SU-DHL-6 (cell line): ENCODE results near the gene CDC25C.

ENCODE experiments used
- H2AFZ ChIP-seq: fragments of 200-600 bp; sonication (generic); 2 replicates; pipeline ENCODE4 v1.6.1; 2014; ENCODE audit warnings: low read depth, mild to moderate bottlenecking, moderate library complexity, mixed read lengths, antibody characterized with exemption, low read length; ENCODE audit not compliant: severe bottlenecking
- H3F3A ChIP-seq: fragments of 200-600 bp; shearing (Covaris generic); 2 replicates; pipeline ENCODE4 v1.6.0; 2016; ENCODE audit warnings: antibody characterized with exemption, mild to moderate bottlenecking; ENCODE audit not compliant: insufficient read depth
- H3K27ac ChIP-seq: fragments of 200-600 bp; sonication (generic); 2 replicates; pipeline ENCODE4 v1.5.1; 2016; ENCODE audit warnings: low read depth, mild to moderate bottlenecking, low read length, moderate library complexity, mixed read lengths
- H3K27me3 ChIP-seq: fragments of 200-600 bp; sonication (generic), shearing (Covaris generic); 2 replicates; pipeline ENCODE4 v1.6.0; 2014; ENCODE audit warnings: mild to moderate bottlenecking, low read length
- H3K36me3 ChIP-seq: fragments of 200-600 bp; sonication (generic); 2 replicates; pipeline ENCODE4 v1.6.1; 2014; ENCODE audit warnings: mild to moderate bottlenecking, low read length, mixed read lengths
- H3K4me2 ChIP-seq: fragments of 300-600, 200-600 bp; shearing (Covaris generic), sonication (generic); 2 replicates; pipeline ENCODE4 v1.6.0; 2014; ENCODE audit warnings: low read length, low read depth, mild to moderate bottlenecking; ENCODE audit not compliant: poor library complexity, severe bottlenecking
- H3K4me3 ChIP-seq: fragments of 200-600 bp; sonication (generic); 2 replicates; pipeline ENCODE4 v1.5.1; 2014; ENCODE audit warnings: antibody characterized with exemption, low read length, mild to moderate bottlenecking, mixed read lengths; ENCODE audit not compliant: insufficient read depth, poor library complexity, severe bottlenecking
- H3K79me2 ChIP-seq: fragments of 200-600 bp; sonication (generic); 2 replicates; pipeline ENCODE4 v1.6.1; 2014; ENCODE audit warnings: mild to moderate bottlenecking, low read length, moderate library complexity; ENCODE audit not compliant: insufficient read depth
- H3K9ac ChIP-seq: fragments of 200-600 bp; sonication (generic); 2 replicates; pipeline ENCODE4 v1.7.0; 2014; ENCODE audit warnings: mild to moderate bottlenecking, low read length
- H3K9me2 ChIP-seq: fragments of 200-600 bp; sonication (generic); replicated peaks from 2 replicates; pipeline ENCODE4 v1.6.1; 2014; ENCODE audit warnings: low read length; ENCODE audit not compliant: insufficient read depth
- H3K9me3 ChIP-seq: fragments of 200-600 bp; sonication (generic); 2 replicates; pipeline ENCODE4 v1.6.1; 2014; ENCODE audit warnings: low read length, mixed read lengths; ENCODE audit not compliant: insufficient read depth
- H4K20me1 ChIP-seq: fragments of 200-600 bp; sonication (generic); 2 replicates; pipeline ENCODE4 v1.6.1; 2014; ENCODE audit warnings: low read depth, mild to moderate bottlenecking, antibody characterized with exemption, low read length, moderate library complexity, mixed read lengths
- EZH2phosphoT487 ChIP-seq: fragments of 200-600 bp; sonication (generic), shearing (Covaris generic); conservative IDR thresholded peaks from 2 replicates; pipeline ENCODE4 v1.6.1; 2018; ENCODE audit warnings: mild to moderate bottlenecking, antibody characterized with exemption, low read length, moderate library complexity, mixed read lengths
- TF ChIP-seq, protein P1 (sequence below): fragments of 200-600 bp; sonication (generic); IDR thresholded peaks from one replicate; pipeline ENCODE4 v1.5.1; 2017; ENCODE audit warnings: antibody characterized with exemption, mild to moderate bottlenecking, low read length, moderate library complexity; ENCODE audit not compliant: insufficient read depth, poor library complexity, severe bottlenecking

The CDC25C gene

DNA sequence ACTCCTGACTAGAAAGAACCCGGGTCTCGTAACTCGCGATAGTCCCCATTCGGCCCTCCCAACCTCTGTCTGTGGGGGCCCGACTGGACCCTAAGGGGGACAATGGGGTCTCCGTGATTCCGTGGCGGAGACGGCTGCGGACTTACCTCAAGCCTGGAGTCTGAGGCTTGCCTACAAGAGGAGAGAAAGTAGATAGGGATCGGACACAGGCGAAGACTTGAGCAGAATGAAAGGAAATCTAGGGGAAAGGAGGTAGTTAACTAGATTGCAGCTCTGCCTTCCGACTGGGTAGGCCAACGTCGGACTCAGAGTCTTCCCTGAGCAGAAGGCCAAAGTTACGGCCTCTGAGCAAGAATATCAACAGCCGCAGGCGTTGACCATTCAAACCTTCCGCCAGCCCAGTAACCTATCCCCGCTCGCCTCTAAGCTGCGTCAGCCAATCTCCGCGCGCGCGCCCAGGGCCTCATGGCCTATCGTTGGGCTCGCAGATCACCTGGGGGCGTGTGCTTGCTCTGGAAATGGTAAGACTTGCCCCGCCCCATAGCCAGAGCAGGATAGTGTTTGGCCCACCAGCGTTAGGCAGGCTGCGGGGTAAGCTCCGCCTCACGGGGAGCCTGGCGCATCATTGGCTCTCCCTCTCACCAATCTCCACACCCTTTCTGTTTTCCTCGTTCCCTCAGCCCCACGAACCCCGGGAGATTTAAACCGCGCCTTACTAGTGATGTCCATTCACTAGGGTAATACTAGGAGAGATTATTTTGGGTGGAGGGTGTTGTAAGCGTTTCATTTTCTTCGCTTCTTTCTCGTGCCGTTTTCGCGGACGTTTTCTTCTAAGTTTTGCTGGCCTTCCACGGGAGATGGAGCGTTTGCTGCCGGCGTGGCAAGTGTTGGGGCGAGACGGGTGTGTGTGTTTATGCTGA is at the start of gene CDC25C:
Gene CDC25C, minus strand, starts transcription at position 356 of the 920 bp plus-strand sequence. CDS start 624 bp downstream, outside the sequence.
- Histone ChIP-seq H3K9me3 (no peaks in the 10 kb centered on the region), H3K27ac (peak within 1 kb of the TSS; percentile 56), H3F3A (0 out of 2 replicates have a peak, but pooled peaks cover under 1% of the 10 kb centered on the region), H3K79me2 (peaks cover 6% of the 10 kb centered on the region), H3K36me3 (no peaks in the 10 kb centered on the region), H4K20me1 (no peaks in the 10 kb centered on the region), H3K9ac (peak within 1 kb of the TSS; percentile 75), H3K4me3 (peak within 1 kb of the TSS; percentile 85), H3K4me2 (peak within 1 kb of the TSS; percentile 92), H3K9me2 (no peaks in the 10 kb centered on the region), H3K27me3 (no peaks in the 10 kb centered on the region), H2AFZ (peak within 1 kb of the TSS; percentile 98)
- TF ChIP-seq, protein P1, sequence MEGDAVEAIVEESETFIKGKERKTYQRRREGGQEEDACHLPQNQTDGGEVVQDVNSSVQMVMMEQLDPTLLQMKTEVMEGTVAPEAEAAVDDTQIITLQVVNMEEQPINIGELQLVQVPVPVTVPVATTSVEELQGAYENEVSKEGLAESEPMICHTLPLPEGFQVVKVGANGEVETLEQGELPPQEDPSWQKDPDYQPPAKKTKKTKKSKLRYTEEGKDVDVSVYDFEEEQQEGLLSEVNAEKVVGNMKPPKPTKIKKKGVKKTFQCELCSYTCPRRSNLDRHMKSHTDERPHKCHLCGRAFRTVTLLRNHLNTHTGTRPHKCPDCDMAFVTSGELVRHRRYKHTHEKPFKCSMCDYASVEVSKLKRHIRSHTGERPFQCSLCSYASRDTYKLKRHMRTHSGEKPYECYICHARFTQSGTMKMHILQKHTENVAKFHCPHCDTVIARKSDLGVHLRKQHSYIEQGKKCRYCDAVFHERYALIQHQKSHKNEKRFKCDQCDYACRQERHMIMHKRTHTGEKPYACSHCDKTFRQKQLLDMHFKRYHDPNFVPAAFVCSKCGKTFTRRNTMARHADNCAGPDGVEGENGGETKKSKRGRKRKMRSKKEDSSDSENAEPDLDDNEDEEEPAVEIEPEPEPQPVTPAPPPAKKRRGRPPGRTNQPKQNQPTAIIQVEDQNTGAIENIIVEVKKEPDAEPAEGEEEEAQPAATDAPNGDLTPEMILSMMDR = no peak
- no peak for TF ChIP-seq EZH2phosphoT487

DNA sequence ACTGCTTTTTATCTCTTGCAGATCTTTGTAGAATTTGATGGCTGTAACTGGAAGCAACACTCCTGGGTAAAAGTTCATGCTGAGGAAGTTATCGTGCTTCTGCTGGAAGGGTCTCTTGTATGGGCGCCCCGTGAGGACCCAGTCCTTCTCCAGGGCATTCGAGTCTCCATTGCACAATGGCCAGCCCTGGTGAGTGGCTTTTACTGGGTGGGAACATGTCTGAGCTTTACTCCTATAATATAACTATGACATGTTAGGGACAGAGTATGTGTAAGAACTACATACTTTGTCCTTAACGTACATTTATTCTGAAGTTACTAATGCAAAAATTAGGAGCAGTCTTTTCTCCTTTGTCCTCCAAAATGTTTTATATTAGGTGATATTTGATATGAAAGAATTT is 41.0 kb upstream of the CDC25C start:
- Histone ChIP-seq H3K27me3 (no peaks in the 10 kb centered on the region), H3F3A (no peaks in the 10 kb centered on the region), H3K4me2 (no peak overlapping the region), H3K9me2 (no peaks in the 10 kb centered on the region), H3K4me3 (no peak overlapping the region), H3K36me3 (no peaks in the 10 kb centered on the region; the same call in 1 of the 2 replicates), H2AFZ (no peak overlapping the region), H3K9ac (no peak overlapping the region), H4K20me1 (peaks cover 8% of the 10 kb centered on the region; the same call in 1 of the 2 replicates), H3K9me3 (no peaks in the 10 kb centered on the region), H3K79me2 (peaks cover 54% of the 10 kb centered on the region), H3K27ac (no peak overlapping the region)
- TF ChIP-seq, protein P1 = no peak
- no peak for TF ChIP-seq EZH2phosphoT487

DNA sequence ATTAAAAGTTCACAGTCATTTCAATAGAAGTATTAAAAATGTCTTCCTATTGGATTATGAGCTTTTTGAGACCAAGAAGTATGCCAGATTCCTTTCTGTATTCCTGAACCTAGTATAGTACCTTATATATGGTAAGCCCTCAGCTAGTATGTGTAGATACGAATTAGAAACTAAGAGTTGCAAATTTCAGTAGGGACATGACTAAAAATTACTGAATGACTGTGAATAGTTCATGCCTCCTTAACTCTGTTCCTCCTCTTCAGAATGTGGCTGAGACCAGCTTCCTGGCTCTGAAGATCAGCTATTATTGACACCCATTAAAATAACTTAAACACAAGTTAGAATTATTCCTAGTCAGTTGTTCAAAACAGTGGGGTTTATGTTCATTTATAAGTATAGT is 40.6 kb upstream of the CDC25C start:
- H3K9ac ChIP-seq = no peak overlapping the region
- H3K79me2 ChIP-seq = peaks cover 58% of the 10 kb centered on the region
- H3K27ac ChIP-seq = no peak overlapping the region
- H3K9me3 ChIP-seq = no peaks in the 10 kb centered on the region
- no peaks in the 10 kb centered on the region for H3F3A ChIP-seq
- no peaks in the 10 kb centered on the region; the same call in 1 of the 2 replicates for H3K36me3 ChIP-seq
- no peak overlapping the region for H2AFZ ChIP-seq
- TF ChIP-seq, protein P1 = no peak
- TF ChIP-seq EZH2phosphoT487 = no peak
- no peaks in the 10 kb centered on the region for H3K27me3 ChIP-seq
- H4K20me1 ChIP-seq = peaks cover 8% of the 10 kb centered on the region; the same call in 1 of the 2 replicates
- no peak overlapping the region for H3K4me2 ChIP-seq
- H3K9me2 ChIP-seq = no peaks in the 10 kb centered on the region
- H3K4me3 ChIP-seq = no peak overlapping the region
